GM13977 (cell line): ENCODE measurements around the gene SRI.
"Not testable (repeated sequence)": the region's sequence is repeated elsewhere in the genome, so short reads cannot be mapped to it uniquely, and the experiment has no call there.

Experiments
- DNase-seq: peaks from one replicate; pipeline ENCODE4 v3.0.0; 2012; ENCODE audit warnings: low spot score
- CTCF ChIP-seq: IDR thresholded peaks from 2 replicates; pipeline ENCODE4 v1.5.1; 2012; ENCODE audit warnings: mild to moderate bottlenecking, control low read depth; ENCODE audit not compliant: insufficient read depth; ENCODE audit errors: extremely low read depth, missing control alignments
- in situ Hi-C: fragments of 300-500 bp; cut with MboI; formaldehyde crosslinking; loops from one replicate; pipeline ENCODE4 v1.12.0; 2022; ENCODE audit warnings: low sequenced_read_pairs, low pct_unique_long_range_greater_than_20kb, mixed read lengths, inconsistent platforms; ENCODE audit not compliant: unreplicated experiment

SRI gene

GRCh38 chr7:88260719-88261118 lies 40.9 kb upstream of the SRI start:
- no peak for TF ChIP-seq CTCF
- no peak for DNase-seq

GRCh38 chr7:88259656-88260380 lies 40.0 kb upstream of the SRI start:
- in situ Hi-C loops, result no loop called here
- TF ChIP-seq CTCF, result no peak
- no peak for DNase-seq

More at GRCh38 chr7:88260719-88261118, 40.9 kb upstream of the SRI start:
- in situ Hi-C loops, result no loop called here

- DNase-seq, in situ Hi-C loops: not testable (repeated sequence)
Observed at GRCh38 chr7:88258296-88258695, 38.5 kb upstream of the SRI start.

DNA sequence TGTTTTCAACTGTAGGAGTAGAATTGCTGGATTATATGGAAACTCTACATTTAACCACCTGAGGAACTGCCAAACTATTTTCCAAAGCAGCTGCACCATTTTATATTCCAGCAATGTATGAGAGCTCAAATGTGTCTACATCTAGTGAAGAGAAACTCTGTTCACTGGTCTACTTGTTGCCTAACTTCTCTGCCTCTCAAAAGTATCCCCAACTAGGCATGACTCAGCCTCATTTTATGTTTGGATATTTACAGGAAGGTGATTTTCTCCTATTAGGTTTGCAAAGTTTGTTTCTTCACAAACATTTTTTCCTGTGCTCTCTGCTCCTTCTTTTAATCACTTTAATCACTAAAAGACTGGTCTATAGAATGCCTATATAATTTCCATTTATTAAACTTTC lies 37.1 kb upstream of the SRI start:
- TF ChIP-seq CTCF, result no peak
- DNase-seq, result no peak
- in situ Hi-C loops, result no loop called here

DNA sequence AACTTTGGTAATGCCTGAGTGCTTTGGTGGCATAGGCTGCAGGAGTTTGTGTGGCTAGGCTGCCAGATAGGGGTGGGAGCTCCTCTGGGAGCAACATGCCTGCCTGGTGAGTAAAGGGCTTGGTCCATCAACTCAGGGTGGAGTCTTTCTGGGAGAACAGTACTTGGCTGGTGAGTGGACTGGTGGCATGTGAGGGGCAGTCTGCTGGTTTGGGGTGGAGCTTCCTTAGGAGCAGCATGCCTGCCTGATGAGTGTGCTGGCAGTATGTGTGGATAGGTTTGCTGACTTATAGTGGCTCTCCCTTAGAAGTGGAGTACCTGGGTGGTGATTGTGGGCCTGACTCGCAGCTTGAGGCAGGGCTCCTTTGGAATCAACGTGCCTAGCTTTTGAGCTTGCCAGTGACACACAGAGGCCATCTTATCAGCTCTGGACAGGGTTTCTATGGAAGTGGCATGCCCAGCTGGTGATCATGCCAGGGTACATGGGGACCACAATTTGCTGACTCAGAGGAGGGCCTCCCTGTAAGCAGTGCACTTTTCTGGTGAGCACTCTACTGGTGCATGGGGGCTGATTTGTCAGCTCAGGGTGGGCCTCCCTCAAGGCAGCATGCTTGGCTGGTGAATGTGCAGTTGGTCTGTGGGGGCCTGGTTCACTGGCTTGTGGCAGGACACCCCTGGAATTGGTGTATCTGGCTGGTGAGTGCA lies 35.0 kb upstream of the SRI start:
- DNase-seq, result no peak
- TF ChIP-seq CTCF, result no peak
- in situ Hi-C loops, result no loop called here

- TF ChIP-seq CTCF, result no peak
- DNase-seq, result no peak
- in situ Hi-C loops, result no loop called here
Observed at GRCh38 chr7:88253640-88254039, 33.8 kb upstream of the SRI start.

DNA sequence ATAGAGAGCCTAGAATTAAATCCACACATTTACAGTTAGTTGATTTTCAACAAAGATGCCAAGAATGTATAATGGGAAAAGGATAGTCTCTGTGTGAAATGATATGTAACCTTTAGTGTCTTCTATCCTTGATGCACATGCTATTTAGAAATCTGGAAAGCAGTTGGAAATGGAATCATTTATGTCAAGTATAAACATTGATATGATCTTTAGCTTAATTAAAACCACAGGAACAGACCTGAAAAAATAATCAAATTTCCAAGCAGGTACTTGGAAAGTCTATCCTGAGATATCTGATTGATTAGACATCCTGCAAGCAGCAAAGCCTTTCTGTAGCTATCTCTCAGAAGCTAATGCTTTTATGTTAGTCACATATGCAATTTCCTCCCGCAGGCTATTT lies 24.4 kb upstream of the SRI start:
- no peak for DNase-seq
- in situ Hi-C loops, result no loop called here
- TF ChIP-seq CTCF, result no peak
